ENCODE data around the gene UBE3B.

DNA sequence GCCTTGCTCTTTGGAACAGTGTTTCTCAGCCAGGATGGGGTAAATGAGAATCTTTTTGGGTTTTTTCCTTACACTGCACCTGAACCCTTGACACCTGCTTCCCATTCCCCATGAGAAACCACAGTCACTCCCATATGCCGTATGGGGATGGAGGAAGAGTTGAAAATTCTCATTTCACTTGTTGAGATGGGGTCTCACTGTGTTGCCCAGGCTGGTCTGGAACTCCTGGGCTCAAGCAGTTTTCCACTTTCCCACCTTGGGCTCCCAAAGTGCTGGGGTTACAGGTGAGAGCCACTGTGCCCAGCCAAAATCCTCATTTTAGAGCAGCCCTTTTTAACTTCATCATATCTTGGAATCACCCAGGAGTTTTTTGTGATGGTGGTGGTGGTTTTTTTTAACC is 99.9 kb downstream of the UBE3B start:
- no peak for TF ChIP-seq POLR2AphosphoS5 (IDR thresholded peaks at IDR 0.05)
- no peak for TF ChIP-seq POLR2A (IDR thresholded peaks at IDR 0.05)
